Smooth muscle cell (in vitro differentiated cells): Measurements from ENCODE around the gene CLEC4F. TPM values are rescaled to one million over a fixed set of nuclear protein-coding genes. Genes with fewer than 3 reads are reported as not detected.

Experiments
- DNase-seq: peaks from one replicate; lab custom pipeline; 2025; ENCODE audit not compliant: unreplicated experiment; lab: John Stamatoyannopoulos, UW
- H2AFZ ChIP-seq: fragments of 200-600 bp; sonication (generic); 2 replicates; pipeline ENCODE4 v1.6.0; 2016; ENCODE audit warnings: antibody characterized with exemption, low read depth, mild to moderate bottlenecking
- H3F3A ChIP-seq: fragments of 200-600 bp; sonication (generic); 2 replicates; pipeline ENCODE4 v1.6.0; 2017; ENCODE audit warnings: antibody characterized with exemption, low read depth
- H3K27ac ChIP-seq: fragments of 200-600 bp; sonication (generic); 2 replicates; pipeline ENCODE4 v1.5.1; 2016; ENCODE audit warnings: low read depth, mild to moderate bottlenecking
- H3K27me3 ChIP-seq: fragments of 200-600 bp; sonication (generic); 2 replicates; pipeline ENCODE4 v1.6.1; 2016; ENCODE audit warnings: low read depth, mild to moderate bottlenecking
- H3K36me3 ChIP-seq: fragments of 200-600 bp; sonication (generic); 2 replicates; pipeline ENCODE4 v1.5.1; 2016; ENCODE audit warnings: low read depth
- H3K4me1 ChIP-seq: fragments of 200-600 bp; sonication (generic); 2 replicates; pipeline ENCODE4 v1.5.1; 2016; ENCODE audit warnings: low read depth
- H3K4me2 ChIP-seq: fragments of 200-600 bp; sonication (generic); 2 replicates; pipeline ENCODE4 v1.6.0; 2016; ENCODE audit warnings: mild to moderate bottlenecking
- H3K4me3 ChIP-seq: fragments of 200-600 bp; sonication (generic); 2 replicates; pipeline ENCODE4 v1.5.1; 2016; ENCODE audit warnings: mild to moderate bottlenecking
- H3K79me2 ChIP-seq: fragments of 200-600 bp; sonication (generic); 2 replicates; pipeline ENCODE4 v1.6.0; 2016; ENCODE audit warnings: low read depth, mild to moderate bottlenecking
- H3K9ac ChIP-seq: fragments of 200-600 bp; sonication (generic); 2 replicates; pipeline ENCODE4 v1.6.0; 2016; ENCODE audit warnings: low read depth
- H3K9me3 ChIP-seq: fragments of 200-600 bp; sonication (generic); replicated peaks from 2 replicates; pipeline ENCODE4 v1.5.1; 2016; ENCODE audit warnings: low read depth
- H4K20me1 ChIP-seq: fragments of 200-600 bp; sonication (generic); 2 replicates; pipeline ENCODE4 v1.6.0; 2016; ENCODE audit warnings: low read depth
- CTCF ChIP-seq: fragments of 200-600 bp; sonication (generic); IDR thresholded peaks from 2 replicates; pipeline ENCODE4 v1.5.1; 2017; ENCODE audit warnings: borderline replicate concordance, mild to moderate bottlenecking, antibody characterized with exemption; ENCODE audit not compliant: insufficient read depth, poor library complexity, severe bottlenecking
- WGBS: methylation state at CpG from one replicate; pipeline ENCODE4 v1.1.7; 2016; ENCODE audit warnings: low lambda C conversion rate; 5-methylcytosine and 5-hydroxymethylcytosine counted together
- polyA plus RNA-seq: library from polyadenylated mRNA; unstranded; fragments of >200 nt; fragmentation: Nextera tagmentation; extraction: Ambion mirVana; gene quantifications from 2 replicates; pipeline ENCODE4 v1.2.1, GENCODE V29; 2016
- total RNA-seq: library from RNA; depleted of rRNA; stranded (reverse); fragments of >200 nt; gene quantifications from 2 replicates; pipeline ENCODE4 v1.2.3, GENCODE V29; 2014

The CLEC4F gene
- total and polyA plus RNA-seq, 2 experiments from 2014 or later, result not detected

DNA sequence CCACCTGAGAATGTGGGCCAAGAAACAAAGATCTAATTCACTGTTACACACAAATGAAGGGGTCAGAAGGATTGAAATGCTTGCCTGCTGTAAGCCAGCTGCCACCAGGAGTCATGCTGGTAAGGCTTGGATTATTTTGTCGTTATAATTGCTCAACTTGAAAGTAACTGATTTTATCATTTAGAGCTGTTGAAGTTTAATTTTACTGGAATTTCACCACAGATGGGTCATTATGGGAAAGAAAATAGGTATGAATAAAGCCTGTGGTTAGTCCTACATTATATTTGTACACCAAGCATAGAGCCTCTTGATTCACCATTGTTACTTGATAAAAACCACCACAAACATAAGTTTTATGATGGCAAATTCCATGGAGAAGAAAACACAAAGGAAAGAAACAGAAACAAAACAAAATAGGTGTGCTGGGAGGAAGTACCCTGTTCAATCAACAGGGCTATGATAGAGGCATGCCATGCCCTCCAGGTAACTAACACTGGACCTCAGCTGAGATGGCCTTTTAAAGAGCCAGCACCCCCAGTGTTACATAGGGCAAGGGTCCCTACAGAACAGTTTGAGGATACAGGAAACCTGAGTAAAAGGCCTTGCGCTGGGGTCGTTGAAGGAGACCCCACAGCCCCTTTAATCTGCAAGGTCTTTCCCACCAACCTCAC is 3.0 kb downstream of the CLEC4F start:
- no peak overlapping the region for H3K4me2 ChIP-seq
- H3K79me2 ChIP-seq, result no peaks in the 10 kb centered on the region
- H3K27me3 ChIP-seq, result peaks cover 59% of the 10 kb centered on the region
- no peak for DNase-seq
- H2AFZ ChIP-seq, result no peak overlapping the region
- no peak for TF ChIP-seq CTCF
- H3K9ac ChIP-seq, result no peak overlapping the region
- no peaks in the 10 kb centered on the region for H3K4me1 ChIP-seq
- H3F3A ChIP-seq, result no peaks in the 10 kb centered on the region
- no peaks in the 10 kb centered on the region for H4K20me1 ChIP-seq
- H3K4me3 ChIP-seq, result no peak overlapping the region
- WGBS, result 80% methylated on average over 3 of the region's 3 CpGs
- H3K36me3 ChIP-seq, result no peaks in the 10 kb centered on the region
- no peak overlapping the region for H3K27ac ChIP-seq
- H3K9me3 ChIP-seq, result no peaks in the 10 kb centered on the region

- Histone ChIP-seq H3K9me3 (no peaks in the 10 kb centered on the region), H3K36me3 (no peaks in the 10 kb centered on the region), H3K27me3 (peaks cover 63% of the 10 kb centered on the region), H3K79me2 (no peaks in the 10 kb centered on the region), H3K27ac (no peak overlapping the region), H3K9ac (no peak overlapping the region), H3F3A (no peaks in the 10 kb centered on the region), H2AFZ (no peak overlapping the region), H4K20me1 (no peaks in the 10 kb centered on the region), H3K4me3 (no peak overlapping the region), H3K4me1 (no peaks in the 10 kb centered on the region), H3K4me2 (no peak overlapping the region)
- DNase-seq, result no peak
- no peak for TF ChIP-seq CTCF
- WGBS, result 68% methylated on average over 5 of the region's 5 CpGs
These were observed 3.7 kb downstream of the CLEC4F start for GRCh38 chr2:70816726-70817125.

GRCh38 chr2:70808983-70809958 is 11.1 kb downstream of the CLEC4F start:
- H3K27me3 ChIP-seq, result peaks cover 45% of the 10 kb centered on the region
- no peak overlapping the region for H3K4me2 ChIP-seq
- no peaks in the 10 kb centered on the region for H3K4me1 ChIP-seq
- no peak overlapping the region for H3K9ac ChIP-seq
- H3K9me3 ChIP-seq, result no peaks in the 10 kb centered on the region
- TF ChIP-seq CTCF, result no peak
- no peaks in the 10 kb centered on the region for H3K36me3 ChIP-seq
- no peaks in the 10 kb centered on the region for H3F3A ChIP-seq
- WGBS, result 93% methylated on average over 11 of the region's 12 CpGs
- H4K20me1 ChIP-seq, result no peaks in the 10 kb centered on the region
- no peak overlapping the region for H2AFZ ChIP-seq
- no peaks in the 10 kb centered on the region for H3K79me2 ChIP-seq
- no peak for DNase-seq
- no peak overlapping the region for H3K27ac ChIP-seq
- no peak overlapping the region for H3K4me3 ChIP-seq
